Retinal pigment epithelial cell (primary cell): ENCODE data around the gene CD34.

ENCODE experiments used
- DNase-seq: peaks from one replicate; pipeline ENCODE4 v3.0.0-alpha.2; 2010; ENCODE audit warnings: low read depth
- H3K4me3 ChIP-seq: 2 replicates; pipeline ENCODE4 v1.5.1; 2011; ENCODE audit warnings: mild to moderate bottlenecking, low read length, control low read depth, moderate library complexity
- CTCF ChIP-seq: conservative IDR thresholded peaks from 2 replicates; pipeline ENCODE4 v1.5.1; 2011; ENCODE audit warnings: low read depth, low read length, control low read depth, inconsistent platforms

CD34 gene

GRCh38 chr1:207954104-207954503 is 43.2 kb upstream of the CD34 start:
- no peak for TF ChIP-seq CTCF
- DNase-seq, result no peak
- no peak overlapping the region for H3K4me3 ChIP-seq

DNA sequence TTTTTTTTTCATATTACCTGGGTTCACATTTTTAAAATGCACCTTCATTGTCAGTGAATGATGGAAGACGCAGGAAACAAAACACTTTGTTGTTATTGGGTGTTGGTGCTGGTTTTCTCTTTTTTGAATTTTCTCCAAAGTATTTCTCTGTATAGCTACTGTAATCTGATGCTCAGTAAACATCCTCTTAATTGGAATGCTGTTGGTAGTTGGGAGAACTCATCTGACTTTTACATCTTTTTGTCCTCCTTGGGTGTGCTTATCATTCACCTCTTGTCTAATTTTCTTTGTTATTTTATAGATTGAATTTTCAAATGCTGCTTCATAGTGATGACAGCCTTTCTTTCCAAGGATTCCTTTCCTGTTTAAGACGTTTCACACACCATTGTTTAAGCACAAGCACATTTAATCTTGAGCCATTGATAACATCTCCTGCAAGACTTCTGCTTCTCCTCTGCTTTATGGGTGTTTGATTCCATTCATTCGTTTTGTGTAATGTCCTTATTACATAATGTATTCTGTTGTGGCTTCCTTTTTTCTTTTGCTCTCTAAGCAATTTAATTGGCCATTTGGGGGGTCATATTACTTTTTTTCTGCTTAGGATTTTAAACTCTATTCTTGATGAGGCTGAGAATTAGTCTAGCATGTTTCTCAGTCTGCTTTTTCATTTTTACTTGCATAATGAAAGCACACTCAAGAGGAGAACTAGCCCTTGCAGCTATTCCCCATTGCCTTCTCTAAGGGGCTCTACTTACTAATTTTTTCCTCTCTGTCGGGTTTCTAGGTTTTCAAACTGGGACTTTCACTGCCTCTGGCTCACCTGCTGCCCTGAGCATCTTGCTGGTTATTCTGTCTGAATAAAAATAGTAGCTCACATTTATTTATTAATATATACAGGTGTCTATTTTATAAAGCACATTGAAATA is 42.0 kb upstream of the CD34 start:
- H3K4me3 ChIP-seq, result no peak overlapping the region
- no peak for DNase-seq
- no peak for TF ChIP-seq CTCF

GRCh38 chr1:207951652-207952051 is 40.7 kb upstream of the CD34 start:
- TF ChIP-seq CTCF, result no peak
- H3K4me3 ChIP-seq, result no peak overlapping the region
- DNase-seq, result no peak

DNA sequence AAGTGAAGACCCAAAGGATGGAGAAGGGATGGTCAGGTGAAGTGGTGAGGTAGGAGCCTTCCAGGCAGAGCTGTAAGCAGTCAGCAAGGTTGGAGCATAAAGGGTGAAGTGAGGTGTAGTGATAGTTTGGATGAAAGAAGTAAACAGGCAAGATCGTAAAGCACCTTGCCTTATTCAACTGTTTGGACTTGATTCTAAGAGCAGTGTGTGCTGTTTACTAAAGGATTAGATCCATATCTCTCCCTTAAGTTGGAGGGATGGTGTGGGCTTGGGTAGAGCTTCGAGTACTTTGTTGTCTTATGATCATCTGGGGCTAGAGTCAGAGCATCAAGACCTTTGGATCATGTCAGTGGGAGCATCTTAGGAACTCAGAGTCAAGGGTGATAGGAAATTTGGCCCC is 39.8 kb upstream of the CD34 start:
- DNase-seq, result no peak
- no peak overlapping the region for H3K4me3 ChIP-seq
- no peak for TF ChIP-seq CTCF

- no peak overlapping the region for H3K4me3 ChIP-seq
- no peak for DNase-seq
- no peak for TF ChIP-seq CTCF
These were observed 38.8 kb upstream of the CD34 start for GRCh38 chr1:207949571-207950195.

- TF ChIP-seq CTCF, result no peak
- no peak for DNase-seq
- no peak overlapping the region for H3K4me3 ChIP-seq
These were observed 37.8 kb upstream of the CD34 start for GRCh38 chr1:207948536-207949250.
